NCI-H2196 (cell line): ENCODE data around the gene PDK1.
"Not testable (repeated sequence)": the region's sequence is repeated elsewhere in the genome, so short reads cannot be mapped to it uniquely, and the experiment has no call there.

Experiments
- DNase-seq: peaks from one replicate; lab custom pipeline; 2025; ENCODE audit not compliant: unreplicated experiment; lab: John Stamatoyannopoulos, UW

Gene PDK1

DNA sequence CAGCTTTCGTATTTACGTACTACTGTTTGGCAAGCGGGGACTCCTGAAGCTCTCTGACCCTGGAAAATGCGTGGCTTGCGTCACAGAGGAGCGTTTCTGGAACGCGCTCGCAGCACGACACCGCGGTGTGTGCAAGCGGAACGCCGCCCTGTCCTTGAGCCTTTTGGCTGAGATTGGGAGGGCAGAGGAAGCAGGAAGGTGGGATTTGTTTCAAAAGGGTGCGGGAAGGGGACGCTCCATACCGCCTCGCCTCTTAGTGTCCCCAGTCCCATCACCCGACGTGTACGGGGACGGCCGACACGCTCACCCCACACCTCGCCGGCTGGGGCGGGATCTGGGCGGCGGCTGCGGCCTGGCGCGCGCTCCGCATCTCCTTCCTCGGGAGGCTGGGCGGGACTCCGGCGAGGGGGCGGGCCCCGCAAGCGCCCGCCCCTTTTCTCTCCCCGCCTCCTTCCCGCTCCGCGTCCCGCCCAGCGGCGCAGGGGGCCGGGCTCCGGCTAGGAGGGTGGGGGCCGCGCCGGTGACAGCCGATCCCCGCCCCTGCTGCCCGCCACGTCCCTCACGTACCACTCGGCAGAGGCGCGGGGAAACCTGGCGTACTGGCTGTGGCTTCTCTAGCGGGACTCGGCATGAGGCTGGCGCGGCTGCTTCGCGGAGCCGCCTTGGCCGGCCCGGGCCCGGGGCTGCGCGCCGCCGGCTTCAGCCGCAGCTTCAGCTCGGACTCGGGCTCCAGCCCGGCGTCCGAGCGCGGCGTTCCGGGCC, at the start of gene PDK1:
Gene PDK1 (plus strand): TSS at position 569 of the 762 bp plus-strand sequence. CDS start 61 bp downstream, at position 630.
- peak; percentile 88 for DNase-seq

DNA sequence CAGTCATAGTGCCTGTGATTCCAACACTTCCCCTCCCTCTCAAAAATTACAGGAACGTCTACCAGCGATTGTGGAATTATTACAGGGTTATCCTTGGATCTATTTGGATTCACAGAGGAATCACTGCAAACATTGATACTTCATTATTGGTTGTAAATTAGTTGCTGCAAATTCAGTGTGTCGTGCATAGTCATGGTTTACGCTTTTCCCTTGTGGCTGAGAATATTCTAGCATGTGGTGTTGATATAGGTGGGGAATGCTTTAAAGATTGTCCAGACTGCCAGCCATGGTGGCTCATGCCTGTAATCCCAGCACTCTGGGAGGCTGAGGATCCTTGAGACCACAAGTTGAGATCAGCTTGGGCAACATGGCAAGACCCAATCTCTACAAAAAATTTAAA, 48.7 kb upstream of the PDK1 start:
- DNase-seq, result no peak

DNA sequence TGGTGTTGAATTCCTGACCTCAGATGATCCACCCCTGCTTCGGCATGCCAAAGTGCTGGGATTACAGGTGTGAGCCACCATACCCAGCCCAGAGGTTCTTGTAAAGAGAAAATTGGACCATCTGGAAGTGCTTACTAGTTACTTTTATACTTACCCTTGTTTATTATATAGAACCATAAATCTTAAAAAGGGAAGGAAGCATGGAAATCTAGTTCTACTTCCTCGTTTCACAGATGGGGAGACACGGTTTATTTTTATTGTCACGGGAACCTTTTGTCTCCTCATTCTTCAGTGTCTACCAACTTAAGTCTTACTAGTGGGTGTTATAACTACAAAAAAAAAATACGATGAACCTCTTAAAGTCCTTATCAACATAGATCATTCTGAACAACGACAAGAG, 45.8 kb upstream of the PDK1 start:
- no peak for DNase-seq

DNA sequence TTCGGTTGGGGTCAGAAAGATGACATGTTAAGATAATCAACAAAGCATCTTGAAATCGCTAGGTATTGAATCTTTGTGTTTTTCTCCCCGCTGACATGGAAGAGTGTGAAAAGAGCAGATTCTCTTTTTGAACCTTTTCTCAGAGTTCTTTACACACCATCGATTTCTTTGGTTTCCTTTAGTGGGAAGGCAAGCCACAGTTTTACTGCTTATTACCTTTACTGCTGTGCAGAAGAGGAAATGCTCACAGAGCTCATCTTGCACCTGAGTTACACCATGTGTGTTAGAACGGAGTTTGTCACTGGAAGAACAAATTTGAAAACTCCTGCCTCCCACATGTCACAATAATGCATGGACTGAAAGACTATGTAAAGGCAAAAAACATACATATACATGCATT, 45.3 kb upstream of the PDK1 start:
- no peak for DNase-seq

DNA sequence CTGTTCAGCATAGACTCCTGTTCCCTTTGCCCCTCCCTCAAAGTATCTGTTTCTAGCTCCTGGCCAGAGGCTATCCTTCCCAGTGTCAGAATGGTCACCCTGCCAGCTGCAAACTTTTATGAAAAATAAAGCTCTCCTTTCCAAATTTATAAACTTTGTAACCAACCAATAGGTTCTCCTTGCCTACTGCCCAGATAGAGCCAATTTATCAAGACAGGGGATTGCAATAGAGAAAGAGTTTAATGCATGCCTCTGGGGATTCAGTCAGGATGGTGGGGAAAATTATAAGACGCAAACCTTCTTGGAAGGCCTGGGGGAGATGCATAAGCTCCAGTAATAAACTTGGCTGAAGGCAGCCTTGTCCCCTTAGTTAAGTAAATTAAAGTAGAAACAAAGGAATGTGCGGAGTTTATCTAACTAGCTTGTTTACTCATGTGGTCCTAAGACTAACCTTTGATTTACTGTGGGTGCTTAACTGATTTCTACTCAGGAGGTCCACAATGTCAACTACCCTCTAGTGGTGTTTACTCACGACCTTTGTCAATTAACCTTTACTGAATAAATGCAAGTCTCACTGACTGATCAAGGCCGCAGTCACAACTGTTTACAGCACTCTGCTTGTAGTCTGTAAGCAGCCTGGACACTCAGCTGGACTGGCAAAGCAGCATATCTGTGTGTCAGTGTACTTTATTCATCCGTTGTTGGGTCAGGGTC, 42.9 kb upstream of the PDK1 start:
- DNase-seq, result no peak

DNA sequence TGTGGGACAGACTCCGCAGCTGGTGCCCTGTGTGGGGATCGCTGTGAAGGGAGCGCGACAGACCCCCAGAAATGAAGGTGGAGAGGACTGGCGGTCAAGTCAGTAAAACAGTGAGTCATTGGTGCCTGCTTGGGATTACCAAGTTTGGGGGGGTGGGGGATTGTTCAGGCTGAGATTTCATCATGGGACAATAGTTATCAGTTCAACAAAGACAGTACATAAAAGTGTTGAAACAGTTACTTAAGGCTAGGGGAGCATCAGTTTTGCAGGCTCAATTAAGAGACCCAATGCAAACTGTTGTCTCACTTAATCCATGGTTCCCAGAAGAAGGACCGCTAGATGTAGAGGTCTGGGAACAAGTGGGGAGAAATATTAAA, 42.4 kb upstream of the PDK1 start:
- no peak for DNase-seq

DNA sequence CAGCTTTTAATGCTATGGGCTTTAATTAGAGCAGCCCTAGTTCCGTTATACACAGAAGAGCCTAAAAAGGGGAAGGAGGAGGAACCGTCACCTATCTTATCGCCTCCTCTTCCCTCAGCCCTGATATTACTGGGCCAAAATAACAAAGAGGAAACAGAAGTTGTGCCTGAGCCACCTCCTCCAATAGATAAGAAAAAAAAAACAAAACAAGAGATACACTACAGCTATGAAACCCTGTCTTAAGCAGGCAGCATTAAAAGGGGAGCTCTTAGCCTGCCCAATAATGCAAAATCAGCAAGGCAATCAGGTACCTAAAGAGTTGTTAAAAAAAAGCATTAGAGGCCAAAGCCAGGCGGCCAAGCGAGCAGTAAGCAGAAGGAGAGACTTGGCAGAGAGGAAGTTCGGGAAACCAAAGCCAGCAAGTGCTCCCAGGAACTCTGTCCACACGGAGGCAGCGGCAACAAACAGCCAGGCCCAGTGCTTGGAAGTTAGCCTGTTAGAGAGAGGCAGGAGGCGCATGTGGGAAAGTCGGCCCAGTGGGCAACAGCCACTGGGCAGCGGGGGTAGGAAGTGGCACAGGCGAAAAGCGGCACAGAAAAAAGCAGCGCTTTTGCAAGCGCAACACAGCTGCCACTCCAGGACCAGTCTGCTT, 41.8 kb upstream of the PDK1 start:
- no peak for DNase-seq

DNA sequence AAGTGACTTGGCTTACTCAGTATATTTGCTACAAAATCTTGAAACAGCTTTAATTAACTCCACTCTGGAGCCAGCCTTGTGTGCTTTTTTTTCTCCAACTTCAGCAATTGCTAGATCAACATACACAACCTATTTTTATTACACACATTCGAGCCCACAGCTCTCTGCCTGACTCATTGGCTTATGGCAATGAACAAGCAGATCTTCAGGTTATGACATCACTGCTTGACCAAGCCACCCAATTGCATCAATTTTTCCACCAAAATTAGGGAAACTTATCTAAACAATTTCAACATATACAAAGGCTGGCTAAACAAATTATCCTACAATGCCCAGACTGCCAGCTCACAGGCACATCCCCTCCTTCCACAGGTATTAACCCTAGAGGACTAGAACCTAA, 39.6 kb upstream of the PDK1 start:
- no peak for DNase-seq

DNA sequence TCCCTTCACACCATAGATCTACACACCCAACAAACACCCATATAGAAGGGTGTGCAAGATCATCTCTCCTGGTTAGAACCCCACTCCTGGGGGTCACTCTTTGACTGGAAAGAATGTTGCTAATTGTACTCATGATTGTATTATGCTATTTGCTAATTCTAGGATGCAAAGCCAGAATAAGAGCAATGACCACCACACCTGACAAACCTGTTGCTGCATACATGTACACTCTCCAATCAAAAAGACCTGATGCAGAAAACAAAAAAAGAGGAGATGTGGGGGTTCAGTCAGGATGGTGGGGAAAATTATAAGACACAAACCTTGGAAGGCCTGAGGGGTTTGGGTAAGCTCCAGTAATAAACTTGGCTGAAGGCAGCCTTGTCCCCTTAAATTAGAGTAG, 36.9 kb upstream of the PDK1 start:
- no peak for DNase-seq

DNA sequence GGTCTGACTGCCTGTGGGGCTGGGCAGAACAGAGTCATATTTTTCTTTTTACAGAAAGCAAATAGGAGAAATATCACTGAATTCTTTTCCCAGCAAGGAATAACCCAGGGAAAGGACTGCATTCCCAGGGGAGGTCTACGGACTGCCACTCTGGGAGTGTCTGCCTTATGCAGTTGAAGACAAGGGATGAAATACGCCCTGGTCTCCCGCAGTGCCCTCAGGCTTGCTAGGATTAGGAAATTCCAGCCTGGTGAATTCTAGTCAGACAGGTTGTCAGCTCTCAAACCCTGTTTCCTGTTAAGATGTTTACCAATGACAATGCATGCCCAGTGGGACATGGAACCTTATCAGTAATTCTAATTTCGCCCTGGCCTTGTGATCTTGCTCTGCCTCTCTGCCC, 30.3 kb upstream of the PDK1 start:
- DNase-seq, result no peak

DNA sequence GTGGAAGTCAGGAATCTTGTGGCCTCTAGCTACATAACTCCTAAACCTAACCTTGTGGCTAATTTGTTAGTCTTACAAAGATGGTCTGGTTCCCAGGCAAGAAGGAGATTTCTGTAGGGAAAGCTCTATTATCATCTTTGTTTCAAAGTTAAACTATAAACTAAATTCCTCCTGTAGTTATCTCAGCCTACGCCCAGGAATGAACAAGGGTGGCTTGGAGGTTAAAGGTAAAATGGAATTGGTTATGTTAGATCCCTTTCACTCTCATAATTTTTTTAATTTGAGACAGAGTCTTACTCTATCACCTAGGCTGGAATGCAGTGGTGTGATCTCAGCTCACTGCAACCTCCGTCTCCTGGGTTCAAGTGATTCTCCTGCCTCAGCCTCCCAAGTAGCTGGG, 24.6 kb upstream of the PDK1 start:
- no peak for DNase-seq

DNA sequence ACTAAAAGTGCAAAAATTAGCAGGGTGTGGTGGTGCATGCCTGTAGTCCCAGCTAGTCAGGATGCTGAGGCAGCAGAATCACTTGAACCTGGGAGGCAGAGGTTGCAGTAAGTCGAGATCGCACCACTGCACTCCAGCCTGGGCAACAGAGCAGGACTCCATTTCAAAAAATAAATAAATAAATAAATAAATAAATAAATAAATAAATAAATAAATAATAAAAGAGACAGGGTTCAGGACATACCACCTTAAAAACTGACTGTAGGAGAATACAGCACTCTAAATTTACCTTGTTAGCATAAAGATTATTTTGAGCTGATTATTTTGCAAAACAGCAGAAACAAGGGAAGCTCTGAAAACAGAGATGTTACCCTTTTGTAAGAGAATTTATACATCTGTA, 23.4 kb upstream of the PDK1 start:
- DNase-seq, result not testable (repeated sequence)

DNA sequence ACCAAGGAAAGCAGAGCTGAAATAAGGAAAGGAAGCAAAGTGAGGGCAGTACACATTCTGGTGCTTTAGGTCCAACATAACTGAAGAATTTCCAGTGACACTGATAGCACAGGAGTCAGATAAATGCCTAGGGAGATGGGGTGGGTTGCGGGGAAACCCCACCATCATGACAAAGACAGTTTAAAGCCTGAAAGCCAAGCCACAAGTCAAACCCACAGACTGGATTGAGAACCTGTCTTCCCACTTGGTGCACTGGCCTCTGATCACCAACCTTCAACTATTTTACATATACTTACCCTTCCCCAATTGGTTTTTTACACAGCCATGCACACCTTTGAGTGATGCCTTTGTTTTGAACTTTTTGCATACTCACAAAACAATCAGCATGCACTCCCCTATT, 22.2 kb upstream of the PDK1 start:
- DNase-seq, result no peak

DNA sequence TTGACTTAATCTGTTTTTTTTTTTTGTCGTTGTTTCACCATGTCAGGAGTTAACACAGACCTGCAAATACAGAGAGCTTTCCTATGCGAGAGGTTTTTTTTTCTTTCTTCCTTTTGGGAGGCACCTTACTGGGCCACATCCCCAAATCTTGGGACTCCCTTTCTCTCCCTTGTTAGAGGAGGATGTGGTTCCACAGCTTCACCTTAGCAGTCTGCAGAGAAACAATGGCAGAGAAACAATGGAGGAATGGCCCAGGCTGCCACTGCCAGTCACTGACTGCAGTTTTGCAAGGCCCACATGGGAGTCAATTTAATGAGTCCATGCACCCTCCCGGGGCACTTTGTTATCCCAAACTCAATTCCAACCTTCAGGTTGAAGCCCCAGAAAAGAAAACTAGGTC, 20.8 kb upstream of the PDK1 start:
- no peak for DNase-seq

DNA sequence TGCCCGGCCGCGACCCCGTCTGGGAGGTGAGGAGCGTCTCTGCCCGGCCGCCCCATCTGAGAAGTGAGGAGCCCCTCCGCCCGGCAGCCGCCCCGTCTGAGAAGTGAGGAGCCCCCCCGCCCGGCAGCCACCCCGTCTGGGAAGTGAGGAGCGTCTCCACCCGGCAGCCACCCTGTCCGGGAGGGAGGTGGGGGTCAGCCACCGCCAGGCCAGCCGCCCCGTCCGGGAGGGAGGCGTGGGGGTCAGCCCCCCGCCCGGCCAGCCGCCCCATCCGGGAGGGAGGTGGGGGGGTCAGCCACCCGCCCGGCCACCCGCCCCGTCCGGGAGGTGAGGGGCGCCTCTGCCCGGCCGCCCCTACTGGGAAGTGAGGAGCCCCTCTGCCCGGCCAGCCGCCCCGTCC, 18.0 kb upstream of the PDK1 start:
- not testable (repeated sequence) for DNase-seq

DNA sequence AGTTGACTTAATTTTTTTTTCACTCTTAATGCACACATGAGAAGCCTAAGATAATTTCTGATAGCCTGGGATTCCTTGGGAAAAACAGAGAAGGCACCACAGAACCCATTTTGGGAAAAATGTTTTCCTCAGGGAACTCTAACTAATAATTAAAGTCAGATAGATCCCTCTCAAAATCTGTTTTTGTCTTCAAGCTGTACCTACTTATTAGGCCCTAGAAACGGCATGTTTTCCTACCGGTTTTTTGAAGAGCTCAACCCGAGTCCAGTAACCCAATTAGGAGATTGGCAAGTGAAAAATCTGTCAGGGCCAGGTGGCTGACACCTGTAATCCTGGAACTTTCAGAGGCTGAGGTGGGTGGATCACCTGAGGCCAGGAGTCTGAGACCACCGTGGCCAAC, 16.1 kb upstream of the PDK1 start:
- DNase-seq, result no peak

DNA sequence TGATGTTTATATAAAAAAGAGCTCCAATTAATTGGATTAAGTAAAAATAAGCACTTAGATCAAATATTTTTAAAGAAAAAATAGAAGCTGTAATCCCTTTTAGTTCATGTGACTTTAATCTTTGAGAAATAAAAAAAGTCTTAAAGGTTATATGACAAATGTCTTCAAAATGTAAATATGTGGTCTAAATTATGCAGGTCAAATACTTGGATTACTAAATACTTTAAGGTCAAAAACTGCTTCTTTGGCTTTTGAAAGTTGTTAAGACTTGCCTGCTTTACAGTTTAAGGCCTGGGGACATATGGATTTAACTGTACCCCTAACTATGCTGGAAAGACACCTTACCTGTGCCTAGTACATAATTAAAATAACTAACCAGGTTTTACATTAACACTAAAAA, 15.5 kb upstream of the PDK1 start:
- no peak for DNase-seq

DNA sequence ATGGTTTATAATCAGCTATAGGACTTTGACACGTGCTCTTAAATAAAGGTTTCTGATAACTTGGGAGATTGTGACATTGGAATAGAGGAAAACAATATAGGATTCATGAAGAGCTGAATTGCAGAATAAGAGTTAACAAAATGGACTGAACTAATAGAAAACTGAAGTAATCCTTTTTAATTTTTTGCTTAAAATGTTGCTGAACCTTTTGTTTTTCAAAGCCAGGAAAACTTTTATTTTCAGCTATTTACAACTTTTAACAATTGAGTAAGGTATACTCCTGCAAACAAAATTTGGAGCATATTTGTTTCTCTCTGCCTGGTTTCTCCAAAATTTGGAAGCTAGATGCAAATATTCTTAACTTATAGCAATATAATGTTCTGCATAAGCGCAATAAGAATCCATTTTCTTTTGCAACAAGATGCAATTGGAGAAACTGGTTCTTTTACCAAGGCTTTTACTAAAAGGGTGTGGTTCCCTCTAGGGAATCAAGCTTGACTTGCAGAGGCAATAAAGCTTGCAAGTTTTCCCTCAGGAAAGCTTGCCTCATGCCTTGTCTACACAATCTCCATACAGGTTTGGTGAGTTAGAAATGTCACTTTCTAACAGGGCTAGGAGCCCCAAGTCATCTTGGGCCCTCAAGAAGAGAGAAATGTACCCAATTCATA, 10.3 kb upstream of the PDK1 start:
- DNase-seq, result no peak

DNA sequence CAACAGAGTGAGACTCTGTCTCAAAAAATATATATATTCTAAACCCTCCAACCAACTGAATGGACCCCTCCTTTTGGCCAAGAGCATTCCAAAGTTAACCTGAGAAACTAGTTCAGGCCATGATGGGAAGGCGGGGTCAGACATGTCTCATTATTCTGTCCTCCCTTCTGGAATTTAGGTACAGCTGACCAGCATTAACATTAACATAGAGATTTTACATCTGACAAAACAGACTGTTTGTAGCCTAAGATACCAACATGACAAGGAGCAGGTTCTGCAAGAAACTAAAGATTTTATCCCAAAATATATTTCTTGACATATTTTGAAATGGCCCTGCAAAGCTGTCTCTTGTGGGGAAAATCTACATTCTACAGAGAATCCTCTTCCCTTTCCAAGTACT, 6.8 kb upstream of the PDK1 start:
- DNase-seq, result no peak

DNA sequence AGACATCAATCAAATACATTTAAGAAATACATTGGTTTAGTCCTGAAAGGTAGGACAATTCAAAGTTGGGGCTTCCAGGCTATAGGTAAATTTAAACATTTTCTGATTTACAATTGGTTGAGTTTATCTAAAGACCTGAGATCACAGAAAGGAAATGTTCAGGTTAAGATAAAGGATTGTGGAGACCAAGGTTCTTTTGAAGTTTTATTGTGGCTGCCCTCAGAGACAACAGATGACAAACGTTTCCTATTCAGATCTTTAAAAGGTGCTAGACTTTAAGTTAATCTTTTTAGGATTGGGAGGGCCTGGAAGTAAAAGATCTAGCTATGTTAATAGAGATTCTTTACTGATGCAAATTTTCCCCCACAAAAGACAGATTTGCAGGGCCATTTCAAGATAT, 6.1 kb upstream of the PDK1 start:
- DNase-seq, result not testable (repeated sequence)

DNA sequence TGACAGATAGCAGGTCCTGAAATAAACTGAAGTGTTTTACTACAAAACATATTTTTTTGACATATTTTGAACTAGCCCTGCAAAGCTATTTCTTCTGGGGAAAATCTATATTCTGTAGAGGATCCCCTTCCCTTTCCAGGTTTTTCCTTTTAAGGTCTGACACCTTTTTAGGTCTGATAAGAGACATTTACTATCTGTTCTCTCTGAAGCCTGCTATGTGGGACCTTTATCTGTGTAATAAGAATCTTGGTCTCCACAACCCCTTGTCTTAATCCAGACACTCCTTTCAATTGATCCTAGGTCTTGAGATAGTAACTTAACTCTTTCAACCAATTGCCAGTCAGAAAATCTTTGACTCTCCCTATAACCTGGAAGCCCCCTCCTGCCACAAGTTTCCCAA, 5.5 kb upstream of the PDK1 start:
- no peak for DNase-seq

DNA sequence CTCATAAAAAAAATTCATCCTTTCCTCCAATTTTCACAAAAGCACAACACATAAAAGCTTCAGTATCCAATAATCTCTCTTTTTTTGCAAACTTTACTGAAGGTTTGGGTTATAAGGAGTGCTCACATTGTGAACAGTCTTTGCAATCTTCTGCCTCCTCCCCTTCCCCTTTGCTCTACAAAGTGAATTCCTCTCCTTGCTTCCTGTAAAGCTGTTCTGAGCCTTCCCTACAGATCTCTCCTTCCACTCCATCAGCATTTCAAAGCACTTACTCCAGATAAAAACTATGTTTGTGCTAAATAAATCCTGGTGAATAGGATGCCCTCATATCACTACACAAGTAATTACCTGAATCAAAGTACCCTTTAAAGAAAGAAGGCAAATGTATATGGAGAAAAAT, 4.6 kb upstream of the PDK1 start:
- DNase-seq, result no peak
